ENCODE data around the gene DLG2.

DNA sequence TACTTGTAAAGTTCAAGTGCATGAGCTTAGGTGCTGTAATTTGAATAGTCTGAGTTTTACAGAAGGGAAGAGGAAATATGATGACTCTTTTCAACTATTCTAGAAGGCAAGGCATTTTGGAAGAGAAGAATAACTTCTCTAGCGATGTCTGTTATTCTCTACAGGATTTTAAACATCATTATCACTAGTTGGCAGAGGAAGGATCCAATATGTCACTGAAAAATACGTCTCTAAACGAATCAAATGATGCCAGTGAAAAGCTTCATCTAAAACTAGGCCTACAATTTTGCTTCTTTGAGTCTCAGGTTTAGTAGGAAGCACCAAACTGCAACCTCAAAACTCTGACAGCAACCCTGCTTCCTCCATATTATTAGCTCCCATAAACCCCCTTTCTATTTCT lies 581.4 kb downstream of the DLG2 start:
- TF ChIP-seq, protein P1, sequence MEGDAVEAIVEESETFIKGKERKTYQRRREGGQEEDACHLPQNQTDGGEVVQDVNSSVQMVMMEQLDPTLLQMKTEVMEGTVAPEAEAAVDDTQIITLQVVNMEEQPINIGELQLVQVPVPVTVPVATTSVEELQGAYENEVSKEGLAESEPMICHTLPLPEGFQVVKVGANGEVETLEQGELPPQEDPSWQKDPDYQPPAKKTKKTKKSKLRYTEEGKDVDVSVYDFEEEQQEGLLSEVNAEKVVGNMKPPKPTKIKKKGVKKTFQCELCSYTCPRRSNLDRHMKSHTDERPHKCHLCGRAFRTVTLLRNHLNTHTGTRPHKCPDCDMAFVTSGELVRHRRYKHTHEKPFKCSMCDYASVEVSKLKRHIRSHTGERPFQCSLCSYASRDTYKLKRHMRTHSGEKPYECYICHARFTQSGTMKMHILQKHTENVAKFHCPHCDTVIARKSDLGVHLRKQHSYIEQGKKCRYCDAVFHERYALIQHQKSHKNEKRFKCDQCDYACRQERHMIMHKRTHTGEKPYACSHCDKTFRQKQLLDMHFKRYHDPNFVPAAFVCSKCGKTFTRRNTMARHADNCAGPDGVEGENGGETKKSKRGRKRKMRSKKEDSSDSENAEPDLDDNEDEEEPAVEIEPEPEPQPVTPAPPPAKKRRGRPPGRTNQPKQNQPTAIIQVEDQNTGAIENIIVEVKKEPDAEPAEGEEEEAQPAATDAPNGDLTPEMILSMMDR (conservative IDR thresholded peaks at IDR 0.05; ENCODE audit: low read length), result no peak
- TF ChIP-seq EZH2phosphoT487 (IDR thresholded peaks at IDR 0.05; ENCODE audit: borderline replicate concordance, low read depth, low read length), result no peak
